Astrocyte (in vitro differentiated cells and primary cell): ENCODE measurements around the gene EIF1AD. TPM values are rescaled to one million over a fixed set of nuclear protein-coding genes. Genes with fewer than 3 reads are reported as not detected.

Source experiments
- DNase-seq: peaks from one replicate; pipeline ENCODE4 v3.0.0-alpha.2; 2010; ENCODE audit warnings: low read depth
- FAIRE-seq: peaks from 2 replicates; lab custom pipeline; 2011; peaks lifted over from hg19 to GRCh38; lab: Jason Lieb, UNC
- H2AFZ ChIP-seq: 2 replicates; pipeline ENCODE4 v1.6.0; 2012; ENCODE audit warnings: low read depth, low read length, inconsistent platforms
- H3K27ac ChIP-seq: 2 replicates; pipeline ENCODE4 v1.5.1; 2011; ENCODE audit warnings: low read depth, low read length, inconsistent platforms
- H3K27me3 ChIP-seq: 2 replicates; pipeline ENCODE4 v1.6.0; 2011; ENCODE audit warnings: low read length, inconsistent platforms; ENCODE audit not compliant: insufficient read depth
- H3K36me3 ChIP-seq: 2 replicates; pipeline ENCODE4 v1.5.1; 2011; ENCODE audit warnings: low read length, inconsistent platforms; ENCODE audit not compliant: insufficient read depth
- H3K4me1 ChIP-seq: 2 replicates; pipeline ENCODE4 v1.5.1; 2011; ENCODE audit warnings: low read length, inconsistent platforms; ENCODE audit not compliant: insufficient read depth
- H3K4me2 ChIP-seq: 2 replicates; pipeline ENCODE4 v1.6.0; 2012; ENCODE audit warnings: low read length, inconsistent platforms
- H3K4me3 ChIP-seq: 2 replicates; pipeline ENCODE4 v1.5.1; 2011; ENCODE audit warnings: low read depth, mild to moderate bottlenecking, low read length, inconsistent platforms; ENCODE audit not compliant: insufficient read depth
- H3K79me2 ChIP-seq: 2 replicates; pipeline ENCODE4 v1.6.0; 2012; ENCODE audit warnings: mild to moderate bottlenecking, low read length, inconsistent platforms; ENCODE audit not compliant: insufficient read depth
- H3K9ac ChIP-seq: 2 replicates; pipeline ENCODE4 v1.6.0; 2012; ENCODE audit warnings: mild to moderate bottlenecking, low read length, inconsistent platforms
- H3K9me3 ChIP-seq: 2 replicates; pipeline ENCODE4 v1.5.1; 2012; ENCODE audit warnings: low read depth, mild to moderate bottlenecking, low read length, inconsistent platforms; ENCODE audit not compliant: insufficient read depth
- H4K20me1 ChIP-seq: 2 replicates; pipeline ENCODE4 v1.6.0; 2012; ENCODE audit warnings: low read length, inconsistent platforms; ENCODE audit not compliant: insufficient read depth
- H3K27ac Mint-ChIP-seq: one replicate; pipeline ENCODE4 v1.8.0; 2021; ENCODE audit warnings: mild to moderate bottlenecking, mixed read lengths; ENCODE audit not compliant: unreplicated experiment
- H3K27me3 Mint-ChIP-seq: one replicate; pipeline ENCODE4 v1.8.0; 2021; ENCODE audit warnings: low read depth, mixed read lengths; ENCODE audit not compliant: unreplicated experiment
- H3K36me3 Mint-ChIP-seq: one replicate; pipeline ENCODE4 v1.8.0; 2021; ENCODE audit warnings: low read depth, mixed read lengths; ENCODE audit not compliant: unreplicated experiment
- H3K4me1 Mint-ChIP-seq: one replicate; pipeline ENCODE4 v1.8.0; 2021; ENCODE audit warnings: low read depth, mixed read lengths; ENCODE audit not compliant: unreplicated experiment
- H3K4me3 Mint-ChIP-seq: one replicate; pipeline ENCODE4 v1.8.0; 2021; ENCODE audit warnings: mild to moderate bottlenecking, moderate library complexity, mixed read lengths; ENCODE audit not compliant: unreplicated experiment
- H3K9me3 Mint-ChIP-seq: one replicate; pipeline ENCODE4 v1.8.0; 2021; ENCODE audit warnings: mild to moderate bottlenecking, mixed read lengths; ENCODE audit not compliant: unreplicated experiment
- CTCF ChIP-seq: IDR thresholded peaks from 2 replicates; pipeline ENCODE4 v1.5.1; 2011; ENCODE audit warnings: low read depth, mild to moderate bottlenecking, inconsistent platforms, low read length, moderate library complexity; ENCODE audit not compliant: insufficient read depth
- EZH2 ChIP-seq: IDR thresholded peaks from 2 replicates; pipeline ENCODE4 v1.6.1; 2012; ENCODE audit warnings: mild to moderate bottlenecking, low read length, inconsistent platforms; ENCODE audit not compliant: insufficient read depth
- total RNA-seq: library from RNA; stranded (reverse); gene quantifications from 2 replicates; pipeline ENCODE4 v1.2.1, GENCODE V29; 2021

EIF1AD gene
- total RNA-seq, 1 donor from 2014 or later: 42.7 TPM

GRCh38 chr11:66014804-66015453 lies 13.0 kb upstream of the EIF1AD start:
- Histone ChIP-seq H3K27me3 (peaks cover 3% of the 10 kb centered on the region), H3K27ac (no peak overlapping the region), H3K4me3 (no peak overlapping the region), H3K4me1 (peaks cover 21% of the 10 kb centered on the region), H3K9ac (peak overlapping the region; percentile 12), H3K36me3 (no peaks in the 10 kb centered on the region), H3K79me2 (no peaks in the 10 kb centered on the region), H4K20me1 (no peaks in the 10 kb centered on the region), H3K4me2 (peak overlapping the region; percentile 48), H2AFZ (peak overlapping the region; percentile 59), H3K9me3 (no peaks in the 10 kb centered on the region)
- no peak for DNase-seq
- Mint-ChIP-seq H3K27me3 (peaks cover 3% of the 10 kb centered on the region), H3K4me3 (peak overlapping the region; percentile 15), H3K9me3 (peaks cover 2% of the 10 kb centered on the region), H3K27ac (no peak overlapping the region), H3K4me1 (peaks cover 8% of the 10 kb centered on the region), H3K36me3 (no peaks in the 10 kb centered on the region)
- TF ChIP-seq EZH2 (no peak), CTCF (no peak)
- FAIRE-seq: no peak

GRCh38 chr11:66013762-66014100 lies 11.8 kb upstream of the EIF1AD start:
- Histone ChIP-seq H3K4me3 (no peak overlapping the region), H3K36me3 (no peaks in the 10 kb centered on the region), H3K27ac (no peak overlapping the region), H3K27me3 (peaks cover 3% of the 10 kb centered on the region), H4K20me1 (no peaks in the 10 kb centered on the region), H2AFZ (no peak overlapping the region), H3K9me3 (no peaks in the 10 kb centered on the region), H3K4me2 (no peak overlapping the region), H3K4me1 (peaks cover 21% of the 10 kb centered on the region), H3K9ac (no peak overlapping the region), H3K79me2 (no peaks in the 10 kb centered on the region)
- H3K36me3 Mint-ChIP-seq: no peaks in the 10 kb centered on the region
- H3K4me1 Mint-ChIP-seq: peaks cover 8% of the 10 kb centered on the region
- no peak for TF ChIP-seq EZH2
- TF ChIP-seq CTCF: no peak
- peaks cover 3% of the 10 kb centered on the region for H3K27me3 Mint-ChIP-seq
- H3K4me3 Mint-ChIP-seq: no peak overlapping the region
- DNase-seq: no peak
- peaks cover 2% of the 10 kb centered on the region for H3K9me3 Mint-ChIP-seq
- no peak for FAIRE-seq
- no peak overlapping the region for H3K27ac Mint-ChIP-seq
